ENCODE results near the gene FGFR2. TPM values are rescaled to one million over a fixed set of nuclear protein-coding genes. Genes with fewer than 3 reads are reported as not detected.
"Not testable (repeated sequence)": the region's sequence is repeated elsewhere in the genome, so short reads cannot be mapped to it uniquely, and the experiment has no call there.

The FGFR2 gene
- total RNA-seq, 2 experiments from 2014 or later, result 0.14 to 0.22 TPM

GRCh38 chr10:121521794-121522556 lies 76.3 kb downstream of the FGFR2 start:
- TF ChIP-seq CTCF (IDR thresholded peaks at IDR 0.05), result no peak
- Mint-ChIP-seq H3K9me3 (peaks cover 2% of the 10 kb centered on the region), H3K27me3 (no peaks in the 10 kb centered on the region), H3K36me3 (ENCODE audit: low read depth) (no peaks in the 10 kb centered on the region), H3K4me3 (no peak overlapping the region), H3K27ac (no peak overlapping the region), H3K4me1 (ENCODE audit: low read depth) (no peaks in the 10 kb centered on the region)
- no peak overlapping the region for H3K27ac ChIP-seq (ENCODE audit: low read depth in 1 of 2, low read length in 2 of 2)
- ATAC-seq (ENCODE audit: poor library complexity) (no peak), DNase-seq (no peak)
- intact Hi-C loops (cut with DNase I, micrococcal nuclease), result no loop called here
- peaks cover 3% of the 10 kb centered on the region for H3K4me1 ChIP-seq (ENCODE audit: insufficient read depth, low read length)
- H3K4me3 ChIP-seq (ENCODE audit: low read length), result no peak overlapping the region
- CTCF ChIA-PET, result no interaction called here
- POLR2A ChIA-PET, result no interaction called here
- peaks cover 0 to 12% of the 10 kb centered on the region in 2 experiments for H3K9me3 ChIP-seq (ENCODE audit: control insufficient read depth in 1 of 2, insufficient read depth in 1 of 2, low read length in 2 of 2)
- H3K36me3 ChIP-seq (ENCODE audit: insufficient read depth, low read length), result no peaks in the 10 kb centered on the region
- no peaks in the 10 kb centered on the region for H3K27me3 ChIP-seq (ENCODE audit: control insufficient read depth in 1 of 2, insufficient read depth in 2 of 2, low read length in 2 of 2)

DNA sequence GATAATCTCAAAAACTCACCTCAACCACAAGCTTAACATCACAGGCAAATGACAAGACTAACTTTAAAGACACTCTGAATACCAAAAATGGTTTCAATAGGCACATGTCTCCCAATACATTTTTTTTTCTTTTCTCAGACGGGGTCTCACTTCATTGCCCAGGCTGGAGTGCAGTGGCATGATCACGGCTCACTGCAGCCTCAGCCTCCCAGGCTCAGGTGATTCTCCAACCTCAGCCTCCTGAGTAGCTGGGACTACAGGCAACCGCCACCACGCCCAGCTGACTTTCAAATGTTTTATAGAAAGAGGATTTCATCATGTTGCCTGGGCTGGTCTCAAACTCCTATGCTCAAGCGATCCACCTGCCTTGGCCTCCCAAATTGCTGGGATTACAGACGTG lies 77.7 kb downstream of the FGFR2 start:
- H3K4me1 Mint-ChIP-seq (ENCODE audit: low read depth); H3K4me3 Mint-ChIP-seq: not testable (repeated sequence)

DNA sequence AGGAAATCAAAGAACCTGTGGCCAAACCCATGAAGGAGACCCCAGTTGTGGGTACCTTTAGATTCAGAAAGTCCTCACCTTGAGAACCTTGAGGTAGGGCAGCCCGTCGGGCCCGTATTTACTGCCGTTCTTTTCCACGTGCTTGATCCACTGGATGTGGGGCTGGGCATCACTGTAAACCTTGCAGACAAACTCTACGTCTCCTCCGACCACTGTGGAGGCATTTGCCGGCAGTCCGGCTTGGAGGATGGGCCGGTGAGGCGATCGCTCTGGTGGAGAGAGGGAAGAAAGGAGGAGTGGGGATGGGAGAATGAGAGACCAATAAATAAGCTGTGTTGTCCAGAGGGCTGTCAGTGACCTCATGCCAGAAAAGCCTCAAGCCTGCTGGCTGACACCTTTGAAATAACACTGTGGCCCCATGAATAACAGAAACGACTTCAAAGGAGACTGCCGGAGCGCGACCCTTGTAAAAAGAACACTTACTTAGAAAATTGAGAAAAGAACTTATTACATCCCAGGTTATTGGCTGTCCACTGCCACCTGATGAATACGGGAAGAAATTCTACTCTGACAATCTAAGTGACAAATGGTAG lies 78.2 kb downstream of the FGFR2 start:
- H3K36me3 ChIP-seq (ENCODE audit: insufficient read depth, low read length), result no peaks in the 10 kb centered on the region
- DNase-seq, result no peak
- no peaks in the 10 kb centered on the region for H3K4me1 Mint-ChIP-seq (ENCODE audit: low read depth)
- POLR2A ChIA-PET, result no interaction called here
- CTCF ChIA-PET, result no interaction called here
- no peak overlapping the region for H3K27ac ChIP-seq (ENCODE audit: low read depth in 1 of 2, low read length in 2 of 2)
- H3K27me3 Mint-ChIP-seq, result no peaks in the 10 kb centered on the region
- H3K9me3 ChIP-seq (ENCODE audit: control insufficient read depth in 1 of 2, insufficient read depth in 1 of 2, low read length in 2 of 2), result peaks cover 0 to 13% of the 10 kb centered on the region in 2 experiments
- intact Hi-C loops (cut with DNase I, micrococcal nuclease), result no loop called here
- no peaks in the 10 kb centered on the region for H3K27me3 ChIP-seq (ENCODE audit: control insufficient read depth in 1 of 2, insufficient read depth in 2 of 2, low read length in 2 of 2)
- no peak overlapping the region for H3K4me3 ChIP-seq (ENCODE audit: low read length)
- ATAC-seq (ENCODE audit: poor library complexity), result no peak
- H3K27ac Mint-ChIP-seq, result no peak overlapping the region
- TF ChIP-seq CTCF (IDR thresholded peaks at IDR 0.05), result no peak
- no peak overlapping the region for H3K4me3 Mint-ChIP-seq
- H3K4me1 ChIP-seq (ENCODE audit: insufficient read depth, low read length), result no peaks in the 10 kb centered on the region
- no peaks in the 10 kb centered on the region for H3K36me3 Mint-ChIP-seq (ENCODE audit: low read depth)
- peaks cover 2% of the 10 kb centered on the region for H3K9me3 Mint-ChIP-seq

More for the DNA sequence above, 77.7 kb downstream of the FGFR2 start:
- H3K36me3 ChIP-seq (ENCODE audit: insufficient read depth, low read length); H3K27me3 Mint-ChIP-seq; POLR2A ChIA-PET; DNase-seq; H3K27ac Mint-ChIP-seq; intact Hi-C loops (cut with DNase I, micrococcal nuclease); CTCF ChIA-PET; H3K36me3 Mint-ChIP-seq (ENCODE audit: low read depth); H3K27me3 ChIP-seq (ENCODE audit: control insufficient read depth in 1 of 2, insufficient read depth in 2 of 2, low read length in 2 of 2); H3K4me1 ChIP-seq (ENCODE audit: insufficient read depth, low read length); H3K27ac ChIP-seq (ENCODE audit: low read depth in 1 of 2, low read length in 2 of 2); H3K9me3 Mint-ChIP-seq; H3K4me3 ChIP-seq (ENCODE audit: low read length); ATAC-seq (ENCODE audit: poor library complexity): not testable (repeated sequence)
- H3K9me3 ChIP-seq (ENCODE audit: control insufficient read depth in 1 of 2, insufficient read depth in 1 of 2, low read length in 2 of 2), result peaks cover 0 to 12% of the 10 kb centered on the region in 2 experiments

Data from CD4-positive, alpha-beta T cell (primary cell).